Astrocyte (in vitro differentiated cells and primary cell): ENCODE data around the gene PSEN2.

Experiments
- EZH2 ChIP-seq: IDR thresholded peaks from 2 replicates; pipeline ENCODE4 v1.6.1; 2012; ENCODE audit warnings: mild to moderate bottlenecking, low read length, inconsistent platforms; ENCODE audit not compliant: insufficient read depth
- TF ChIP-seq, protein P1 (sequence below): IDR thresholded peaks from 2 replicates; pipeline ENCODE4 v1.5.1; 2011; ENCODE audit warnings: low read depth, mild to moderate bottlenecking, inconsistent platforms, low read length, moderate library complexity; ENCODE audit not compliant: insufficient read depth

- TF ChIP-seq, protein P1, sequence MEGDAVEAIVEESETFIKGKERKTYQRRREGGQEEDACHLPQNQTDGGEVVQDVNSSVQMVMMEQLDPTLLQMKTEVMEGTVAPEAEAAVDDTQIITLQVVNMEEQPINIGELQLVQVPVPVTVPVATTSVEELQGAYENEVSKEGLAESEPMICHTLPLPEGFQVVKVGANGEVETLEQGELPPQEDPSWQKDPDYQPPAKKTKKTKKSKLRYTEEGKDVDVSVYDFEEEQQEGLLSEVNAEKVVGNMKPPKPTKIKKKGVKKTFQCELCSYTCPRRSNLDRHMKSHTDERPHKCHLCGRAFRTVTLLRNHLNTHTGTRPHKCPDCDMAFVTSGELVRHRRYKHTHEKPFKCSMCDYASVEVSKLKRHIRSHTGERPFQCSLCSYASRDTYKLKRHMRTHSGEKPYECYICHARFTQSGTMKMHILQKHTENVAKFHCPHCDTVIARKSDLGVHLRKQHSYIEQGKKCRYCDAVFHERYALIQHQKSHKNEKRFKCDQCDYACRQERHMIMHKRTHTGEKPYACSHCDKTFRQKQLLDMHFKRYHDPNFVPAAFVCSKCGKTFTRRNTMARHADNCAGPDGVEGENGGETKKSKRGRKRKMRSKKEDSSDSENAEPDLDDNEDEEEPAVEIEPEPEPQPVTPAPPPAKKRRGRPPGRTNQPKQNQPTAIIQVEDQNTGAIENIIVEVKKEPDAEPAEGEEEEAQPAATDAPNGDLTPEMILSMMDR, result no peak
- no peak for TF ChIP-seq EZH2
Observed at GRCh38 chr1:226920446-226920894, 50.1 kb downstream of the PSEN2 start.
